HEK293 (cell line): Measurements from ENCODE around the gene SUCLA2.

Experiments
- CTCF ChIA-PET: fragments of 350-600 bp; formaldehyde crosslinking; extraction: SDS; loops from one replicate; lab custom pipeline; 2021; ENCODE audit warnings: antibody characterized with exemption; lab: Yijun Ruan, JAX
- POLR2A ChIA-PET: fragments of 300-600 bp; formaldehyde crosslinking; extraction: SDS; loops from one replicate; lab custom pipeline; 2020; ENCODE audit warnings: antibody characterized with exemption, inconsistent platforms; lab: Yijun Ruan, JAX
- H3K27ac ChIP-seq: fragments of 200-500 bp; sonication (Bioruptor generic); 2 replicates; pipeline ENCODE4 v1.5.1; 2014; ENCODE audit warnings: low read depth, low read length, control low read depth, inconsistent platforms; ENCODE audit errors: extremely low read depth
- H3K36me3 ChIP-seq, 2 experiments: fragments of 200-500 bp in 1 of 2; sonication (Bioruptor generic) in 1 of 2; 1 replicate in 1 of 2; 2 replicates in 1 of 2; pipeline ENCODE4 v1.5.1; 2014 to 2017; ENCODE audit warnings: inconsistent platforms in 2 of 2, low read length in 2 of 2; ENCODE audit not compliant: control insufficient read depth in 2 of 2, insufficient read depth in 1 of 2
- H3K4me1 ChIP-seq: fragments of 200-500 bp; sonication (Bioruptor generic); 2 replicates; pipeline ENCODE4 v1.5.1; 2014; ENCODE audit warnings: mild to moderate bottlenecking, low read length, inconsistent platforms; ENCODE audit not compliant: control insufficient read depth, insufficient read depth
- H3K4me3 ChIP-seq: 2 replicates; pipeline ENCODE4 v1.5.1; 2011; ENCODE audit warnings: low read depth, mild to moderate bottlenecking, control low read depth, low read length, moderate library complexity
- H3K9me3 ChIP-seq: fragments of 200-500 bp; sonication (Bioruptor generic); 2 replicates; pipeline ENCODE4 v1.5.1; 2014; ENCODE audit warnings: low read depth, low read length, inconsistent platforms; ENCODE audit not compliant: control insufficient read depth, insufficient read depth
- HOXA7 ChIP-seq: sonication (generic); formaldehyde crosslinking; IDR thresholded peaks from 2 replicates; pipeline ENCODE4 v1.8.1; 2022; ENCODE audit warnings: missing genetic modification reagents, borderline replicate concordance
- HOXD13 ChIP-seq: sonication (generic); formaldehyde crosslinking; IDR thresholded peaks from 2 replicates; pipeline ENCODE4 v1.8.0; 2022; ENCODE audit warnings: missing genetic modification reagents, borderline replicate concordance
- PRDM1 ChIP-seq: fragments of 450-650 bp; formaldehyde crosslinking; IDR thresholded peaks from 2 replicates; pipeline ENCODE4; 2016; ENCODE audit warnings: missing biosample characterization, missing genetic modification characterization
- REPIN1 ChIP-seq: fragments of 450-650 bp; formaldehyde crosslinking; IDR thresholded peaks from 2 replicates; pipeline ENCODE4 v1.5.1; 2017; ENCODE audit warnings: missing biosample characterization, missing genetic modification characterization, low read depth
- ZBTB26 ChIP-seq: fragments of 450-650 bp; formaldehyde crosslinking; optimal IDR thresholded peaks from 2 replicates; pipeline ENCODE3; 2016; ENCODE audit warnings: missing biosample characterization, mild to moderate bottlenecking, missing genetic modification characterization
- ZNF132 ChIP-seq: fragments of 450-650 bp; formaldehyde crosslinking; IDR thresholded peaks from 2 replicates; pipeline ENCODE4 v1.5.1; 2017; ENCODE audit warnings: missing biosample characterization, missing genetic modification characterization, borderline replicate concordance
- ZNF18 ChIP-seq: fragments of 450-650 bp; formaldehyde crosslinking; IDR thresholded peaks from 2 replicates; pipeline ENCODE4 v1.5.1; 2016; ENCODE audit warnings: missing biosample characterization, missing genetic modification characterization
- ZNF223 ChIP-seq: fragments of 450-650 bp; formaldehyde crosslinking; IDR thresholded peaks from 2 replicates; pipeline ENCODE4 v1.5.1; 2016; ENCODE audit warnings: missing biosample characterization, missing genetic modification characterization
- ZNF302 ChIP-seq: fragments of 450-650 bp; formaldehyde crosslinking; IDR thresholded peaks from 2 replicates; pipeline ENCODE4 v1.5.1; 2016; ENCODE audit warnings: missing biosample characterization, missing genetic modification characterization, low read depth
- ZNF354C ChIP-seq: fragments of 450-650 bp; formaldehyde crosslinking; IDR thresholded peaks from 2 replicates; pipeline ENCODE4 v1.5.1; 2016; ENCODE audit warnings: missing biosample characterization, missing genetic modification characterization, low read depth, borderline replicate concordance
- ZNF433 ChIP-seq: fragments of 450-650 bp; formaldehyde crosslinking; IDR thresholded peaks from 2 replicates; pipeline ENCODE4 v1.5.1; 2016; ENCODE audit warnings: missing biosample characterization, missing genetic modification characterization, low read depth
- ZNF529 ChIP-seq: fragments of 450-650 bp; formaldehyde crosslinking; IDR thresholded peaks from 2 replicates; pipeline ENCODE4 v1.5.1; 2017; ENCODE audit warnings: missing genetic modification characterization, missing biosample characterization; ENCODE audit not compliant: insufficient replicate concordance
- ZNF560 ChIP-seq: fragments of 450-650 bp; formaldehyde crosslinking; IDR thresholded peaks from 2 replicates; pipeline ENCODE4 v1.5.1; 2017; ENCODE audit warnings: missing biosample characterization, missing genetic modification characterization, borderline replicate concordance
- ZNF610 ChIP-seq: fragments of 450-650 bp; formaldehyde crosslinking; IDR thresholded peaks from 2 replicates; pipeline ENCODE4 v1.5.1; 2016; ENCODE audit warnings: missing biosample characterization, missing genetic modification characterization, borderline replicate concordance
- ZNF629 ChIP-seq: fragments of 450-650 bp; formaldehyde crosslinking; IDR thresholded peaks from 2 replicates; pipeline ENCODE4 v1.5.1; 2017; ENCODE audit warnings: missing biosample characterization, missing genetic modification characterization
- ZNF654 ChIP-seq: fragments of 450-650 bp; formaldehyde crosslinking; IDR thresholded peaks from 2 replicates; pipeline ENCODE4 v1.5.1; 2016; ENCODE audit warnings: low read depth, missing biosample characterization, missing genetic modification characterization
- ZNF664 ChIP-seq: fragments of 450-650 bp; formaldehyde crosslinking; IDR thresholded peaks from 2 replicates; pipeline ENCODE4 v1.5.1; 2016; ENCODE audit warnings: missing biosample characterization, missing genetic modification characterization
- ZNF670 ChIP-seq: fragments of 450-650 bp; formaldehyde crosslinking; IDR thresholded peaks from 2 replicates; pipeline ENCODE4 v1.5.1; 2016; ENCODE audit warnings: missing biosample characterization, missing genetic modification characterization, low read depth
- ZNF677 ChIP-seq: fragments of 450-650 bp; IDR thresholded peaks from 2 replicates; pipeline ENCODE4 v1.5.0; 2018; ENCODE audit warnings: missing biosample characterization, mild to moderate bottlenecking, missing genetic modification characterization, moderate library complexity
- ZNF704 ChIP-seq: fragments of 450-650 bp; formaldehyde crosslinking; IDR thresholded peaks from 2 replicates; pipeline ENCODE4 v1.5.1; 2016; ENCODE audit warnings: missing biosample characterization, missing genetic modification characterization
- ZNF707 ChIP-seq: fragments of 450-650 bp; formaldehyde crosslinking; IDR thresholded peaks from 2 replicates; pipeline ENCODE4 v1.5.1; 2016; ENCODE audit warnings: missing biosample characterization, missing genetic modification characterization
- ZNF768 ChIP-seq: fragments of 450-650 bp; formaldehyde crosslinking; IDR thresholded peaks from 2 replicates; pipeline ENCODE4 v1.5.1; 2018; ENCODE audit warnings: missing biosample characterization, mild to moderate bottlenecking, missing genetic modification characterization
- TF ChIP-seq, protein P1 (sequence below): fragments of 450-650 bp; formaldehyde crosslinking; IDR thresholded peaks from 2 replicates; pipeline ENCODE4 v1.5.1; 2017; ENCODE audit warnings: missing biosample characterization, missing genetic modification characterization
- TF ChIP-seq, protein P2 (sequence below): fragments of 450-650 bp; formaldehyde crosslinking; IDR thresholded peaks from 2 replicates; pipeline ENCODE4 v1.5.1; 2016; ENCODE audit warnings: missing biosample characterization, missing genetic modification characterization

SUCLA2 gene

DNA sequence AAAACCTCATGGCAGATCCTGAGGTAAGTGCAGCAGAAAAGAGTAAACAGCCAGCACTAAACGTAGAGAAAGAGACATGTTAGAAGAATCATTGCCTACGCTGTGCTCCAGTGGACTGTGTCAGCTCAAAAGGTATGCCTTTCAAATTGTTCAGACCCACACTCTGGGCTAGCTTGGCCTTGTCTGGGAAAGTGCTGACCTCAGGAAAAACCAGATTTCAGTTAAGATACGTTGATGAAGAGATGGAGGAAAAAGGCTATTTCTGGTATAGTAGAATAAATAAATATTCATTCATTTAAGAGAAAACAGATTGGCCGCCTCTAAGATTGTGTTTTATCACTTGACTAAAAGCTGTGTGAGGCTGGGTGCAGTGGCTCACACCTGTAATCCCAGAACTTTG is 9.6 kb upstream of the SUCLA2 start (continued):
- TF ChIP-seq, protein P1, sequence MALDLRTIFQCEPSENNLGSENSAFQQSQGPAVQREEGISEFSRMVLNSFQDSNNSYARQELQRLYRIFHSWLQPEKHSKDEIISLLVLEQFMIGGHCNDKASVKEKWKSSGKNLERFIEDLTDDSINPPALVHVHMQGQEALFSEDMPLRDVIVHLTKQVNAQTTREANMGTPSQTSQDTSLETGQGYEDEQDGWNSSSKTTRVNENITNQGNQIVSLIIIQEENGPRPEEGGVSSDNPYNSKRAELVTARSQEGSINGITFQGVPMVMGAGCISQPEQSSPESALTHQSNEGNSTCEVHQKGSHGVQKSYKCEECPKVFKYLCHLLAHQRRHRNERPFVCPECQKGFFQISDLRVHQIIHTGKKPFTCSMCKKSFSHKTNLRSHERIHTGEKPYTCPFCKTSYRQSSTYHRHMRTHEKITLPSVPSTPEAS (tag by site-specific recombination): no peak
- TF ChIP-seq HOXA7 (CRISPR knock-in tag) (no peak), ZNF354C (tag by site-specific recombination) (no peak), ZBTB26 (tag by site-specific recombination) (no peak), ZNF670 (tag by site-specific recombination) (no peak)

DNA sequence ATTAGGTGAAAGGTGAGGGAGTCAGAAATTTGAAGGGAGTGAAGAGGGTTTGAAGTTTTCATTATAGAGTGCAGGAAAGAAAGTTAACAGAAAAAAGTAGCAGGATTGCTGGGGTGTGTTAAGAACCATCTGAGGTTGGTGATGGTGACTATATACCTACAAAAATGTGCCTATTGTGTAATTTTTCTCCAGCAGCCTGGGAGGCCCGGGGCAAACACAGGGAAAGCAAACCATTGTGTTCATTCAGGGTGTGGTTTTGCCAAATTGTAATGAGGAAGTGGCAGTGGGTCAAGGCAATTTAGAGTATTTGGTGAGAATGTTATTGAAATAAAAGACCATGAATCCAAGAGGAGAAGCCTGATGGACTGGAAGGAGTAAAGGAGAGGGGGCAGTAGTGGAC is 8.2 kb upstream of the SUCLA2 start:
- ChIA-PET POLR2A (no interaction called here), CTCF (no interaction called here)
- no peak overlapping the region for H3K27ac ChIP-seq
- H3K9me3 ChIP-seq: no peaks in the 10 kb centered on the region
- H3K4me3 ChIP-seq: no peak overlapping the region
- no peaks in the 10 kb centered on the region for H3K4me1 ChIP-seq
- no peaks in the 10 kb centered on the region for H3K36me3 ChIP-seq
- no peak for TF ChIP-seq ZNF132 (tag by site-specific recombination)
- TF ChIP-seq, protein P2, sequence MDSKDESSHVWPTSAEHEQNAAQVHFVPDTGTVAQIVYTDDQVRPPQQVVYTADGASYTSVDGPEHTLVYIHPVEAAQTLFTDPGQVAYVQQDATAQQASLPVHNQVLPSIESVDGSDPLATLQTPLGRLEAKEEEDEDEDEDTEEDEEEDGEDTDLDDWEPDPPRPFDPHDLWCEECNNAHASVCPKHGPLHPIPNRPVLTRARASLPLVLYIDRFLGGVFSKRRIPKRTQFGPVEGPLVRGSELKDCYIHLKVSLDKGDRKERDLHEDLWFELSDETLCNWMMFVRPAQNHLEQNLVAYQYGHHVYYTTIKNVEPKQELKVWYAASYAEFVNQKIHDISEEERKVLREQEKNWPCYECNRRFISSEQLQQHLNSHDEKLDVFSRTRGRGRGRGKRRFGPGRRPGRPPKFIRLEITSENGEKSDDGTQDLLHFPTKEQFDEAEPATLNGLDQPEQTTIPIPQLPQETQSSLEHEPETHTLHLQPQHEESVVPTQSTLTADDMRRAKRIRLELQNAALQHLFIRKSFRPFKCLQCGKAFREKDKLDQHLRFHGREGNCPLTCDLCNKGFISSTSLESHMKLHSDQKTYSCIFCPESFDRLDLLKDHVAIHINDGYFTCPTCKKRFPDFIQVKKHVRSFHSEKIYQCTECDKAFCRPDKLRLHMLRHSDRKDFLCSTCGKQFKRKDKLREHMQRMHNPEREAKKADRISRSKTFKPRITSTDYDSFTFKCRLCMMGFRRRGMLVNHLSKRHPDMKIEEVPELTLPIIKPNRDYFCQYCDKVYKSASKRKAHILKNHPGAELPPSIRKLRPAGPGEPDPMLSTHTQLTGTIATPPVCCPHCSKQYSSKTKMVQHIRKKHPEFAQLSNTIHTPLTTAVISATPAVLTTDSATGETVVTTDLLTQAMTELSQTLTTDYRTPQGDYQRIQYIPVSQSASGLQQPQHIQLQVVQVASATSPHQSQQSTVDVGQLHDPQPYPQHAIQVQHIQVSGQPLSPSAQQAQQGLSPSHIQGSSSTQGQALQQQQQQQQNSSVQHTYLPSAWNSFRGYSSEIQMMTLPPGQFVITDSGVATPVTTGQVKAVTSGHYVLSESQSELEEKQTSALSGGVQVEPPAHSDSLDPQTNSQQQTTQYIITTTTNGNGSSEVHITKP (tag by site-specific recombination): no peak
- 0 out of 2 replicates have a peak, but pooled peaks have one; percentile 28 for TF ChIP-seq PRDM1 (tag by site-specific recombination)
- no peak for TF ChIP-seq ZNF18

- H3K4me3 ChIP-seq: no peak overlapping the region
- no peak overlapping the region for H3K27ac ChIP-seq
- peaks cover 2% of the 10 kb centered on the region; the same call in 1 of the 2 replicates for H3K4me1 ChIP-seq
- H3K9me3 ChIP-seq: no peaks in the 10 kb centered on the region
- ChIA-PET POLR2A (no interaction called here), CTCF (interaction anchor here (0.6 to 0.8 kb wide), 2 partner anchors 31 to 83 kb away, joined by 3 read pairs; partner anchors contain the start of gene NUDT15)
- no peaks in the 10 kb centered on the region for H3K36me3 ChIP-seq
- TF ChIP-seq ZNF664 (tag by site-specific recombination) (no peak), ZNF302 (tag by site-specific recombination) (no peak), ZNF704 (tag by site-specific recombination) (no peak), ZNF433 (no peak), ZNF677 (tag by site-specific recombination) (no peak), ZNF560 (tag by site-specific recombination) (no peak), ZNF654 (tag by site-specific recombination) (no peak), ZNF768 (tag by site-specific recombination) (no peak), HOXD13 (CRISPR knock-in tag) (no peak), REPIN1 (no peak), ZNF529 (tag by site-specific recombination) (no peak), ZNF610 (tag by site-specific recombination) (no peak), ZNF629 (tag by site-specific recombination) (no peak), ZNF223 (tag by site-specific recombination) (no peak), ZNF707 (tag by site-specific recombination) (no peak)
These were observed 5.3 kb upstream of the SUCLA2 start for GRCh38 chr13:48006396-48006795.
